GM19240 (cell line): ENCODE measurements around the gene GLUL.
A peak's percentile ranks its signal among the peaks of the same experiment; 100 is the strongest.

ENCODE experiments used
- DNase-seq: peaks from one replicate; pipeline ENCODE4 v3.0.0; 2011; ENCODE audit warnings: low spot score; ENCODE audit not compliant: insufficient read length

Gene GLUL

GRCh38 chr1:182391362-182392049, at the start of gene GLUL:
Gene GLUL (minus strand): TSS chr1:182391790. CDS start chr1:182388737, 3,053 bp downstream.
- peak; percentile 53 for DNase-seq

DNA sequence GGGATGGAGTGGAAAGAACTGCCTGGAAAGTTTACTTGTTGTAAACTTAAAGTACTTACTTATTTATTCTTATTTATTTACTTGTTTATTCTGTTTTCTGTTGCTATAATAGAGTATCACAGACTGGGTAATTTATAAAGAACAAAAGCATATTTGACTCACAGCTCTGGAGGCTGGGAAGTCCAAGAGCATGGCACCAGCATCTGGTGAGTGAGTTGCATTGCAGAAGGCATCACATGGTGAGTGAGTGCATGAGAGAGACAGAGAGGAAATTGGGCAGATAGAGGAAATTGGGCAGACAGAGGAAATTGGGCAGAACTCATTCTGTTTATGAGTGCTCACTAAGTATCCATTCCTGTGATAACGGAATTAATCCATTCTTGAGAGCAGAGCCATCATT, 46.7 kb upstream of the GLUL start:
- no peak for DNase-seq

DNA sequence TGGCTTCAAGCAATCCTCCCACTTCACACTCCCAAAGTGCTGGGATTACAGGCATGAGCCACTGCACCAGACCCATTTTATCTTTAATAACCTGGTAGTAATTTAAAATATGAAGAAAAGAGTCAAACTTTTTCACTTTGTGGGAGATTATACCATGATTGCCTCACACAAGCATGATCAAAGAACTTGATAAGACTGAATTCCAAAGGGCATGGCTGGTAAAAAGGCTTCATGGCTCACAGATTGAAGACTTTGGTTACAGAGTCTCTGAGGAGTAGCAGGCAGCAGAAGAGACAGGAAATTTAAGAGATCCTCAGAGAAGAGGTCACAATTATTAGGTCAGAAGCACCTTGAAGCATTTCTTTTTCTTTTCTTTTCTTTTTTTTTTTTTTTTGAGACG, 42.0 kb upstream of the GLUL start:
- no peak for DNase-seq

GRCh38 chr1:182431278-182431677, 39.7 kb upstream of the GLUL start:
- no peak for DNase-seq

- no peak for DNase-seq
Observed at GRCh38 chr1:182430263-182431068, 38.9 kb upstream of the GLUL start.

DNA sequence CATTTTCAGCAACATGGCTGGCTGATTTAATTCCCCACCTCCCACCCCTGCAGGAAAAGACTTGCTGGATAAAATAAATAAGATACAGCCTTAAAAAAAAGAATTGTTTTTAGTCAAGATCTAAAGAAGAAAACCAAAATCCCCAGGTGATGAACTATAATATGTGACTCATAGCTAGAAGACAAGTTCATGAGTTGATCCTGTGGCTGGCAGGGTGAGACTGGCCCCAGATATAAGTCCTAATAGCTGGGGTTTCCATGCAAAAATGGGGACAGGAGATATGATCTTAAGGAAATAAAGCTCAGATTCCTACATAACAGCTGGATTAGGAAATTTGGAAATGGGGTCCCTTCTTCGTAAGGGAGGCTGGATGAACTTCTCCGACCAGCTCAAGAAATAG, 36.5 kb upstream of the GLUL start:
- DNase-seq, result no peak

DNA sequence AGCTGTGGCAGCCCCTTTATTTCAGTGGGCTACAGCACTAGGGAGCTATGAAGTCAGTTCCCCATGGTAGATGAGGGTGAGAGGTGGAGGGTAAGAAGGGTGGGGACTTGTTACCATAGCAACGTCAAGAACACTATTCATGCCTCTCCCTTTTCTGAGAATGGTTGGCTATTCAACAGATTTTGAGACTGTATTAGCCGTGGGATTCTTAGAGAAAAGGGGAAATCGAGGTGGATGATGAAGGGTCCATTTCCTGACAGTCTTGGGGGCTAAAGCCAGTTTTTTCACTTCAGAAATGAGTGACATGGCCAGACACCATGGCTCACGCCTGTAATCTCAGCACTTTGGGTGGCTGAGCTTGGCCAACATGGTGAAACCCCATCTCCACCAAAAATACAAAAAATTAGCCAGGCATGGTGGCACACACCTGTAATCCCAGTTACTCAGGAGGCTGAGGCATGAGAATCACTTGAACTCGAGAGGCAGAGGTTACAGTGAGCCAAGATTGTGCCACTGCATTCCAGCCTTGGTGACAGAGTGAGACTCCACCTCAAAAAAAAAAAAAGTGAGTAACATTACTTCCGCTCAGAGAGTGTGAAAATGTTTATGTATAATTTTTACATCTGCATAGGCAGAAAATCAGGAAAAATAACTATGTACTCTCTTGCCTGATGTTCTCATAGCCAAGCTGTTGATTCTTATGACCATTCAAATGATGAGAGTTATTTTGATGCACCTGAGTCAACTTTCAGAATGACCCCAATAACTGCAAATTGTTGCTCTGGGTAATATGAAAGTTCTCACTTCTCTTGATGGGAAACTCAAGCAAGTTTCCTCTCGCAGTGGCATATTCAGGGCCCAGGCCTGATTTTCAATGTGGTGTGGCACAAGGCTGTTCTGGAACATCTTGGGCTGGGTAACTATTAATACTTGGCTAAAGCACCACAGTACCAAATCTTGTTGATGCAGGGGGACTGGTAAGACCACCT, 35.1 kb upstream of the GLUL start:
- DNase-seq, result peak; percentile 37

DNA sequence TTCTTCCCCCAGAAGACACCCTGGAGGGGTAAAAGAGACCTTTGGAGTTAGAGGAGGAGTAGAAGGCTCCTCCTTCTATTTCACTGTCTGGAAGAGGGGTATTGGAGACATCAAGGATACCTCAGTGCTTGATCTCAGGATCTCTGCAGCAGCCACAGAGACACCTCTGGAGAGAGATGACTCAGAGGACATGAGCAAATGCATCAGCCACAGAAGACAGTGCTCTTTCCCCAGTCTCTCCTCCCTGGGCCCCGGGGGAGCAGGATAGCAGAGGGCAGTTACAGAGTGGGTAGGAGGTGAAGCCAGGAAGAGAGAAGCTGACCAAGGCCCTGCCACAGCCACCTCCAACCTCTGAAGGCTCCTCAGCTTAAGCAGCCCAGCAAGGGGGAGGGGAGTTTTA, 24.2 kb upstream of the GLUL start:
- no peak for DNase-seq

GRCh38 chr1:182413969-182414368, 22.4 kb upstream of the GLUL start:
- no peak for DNase-seq

DNA sequence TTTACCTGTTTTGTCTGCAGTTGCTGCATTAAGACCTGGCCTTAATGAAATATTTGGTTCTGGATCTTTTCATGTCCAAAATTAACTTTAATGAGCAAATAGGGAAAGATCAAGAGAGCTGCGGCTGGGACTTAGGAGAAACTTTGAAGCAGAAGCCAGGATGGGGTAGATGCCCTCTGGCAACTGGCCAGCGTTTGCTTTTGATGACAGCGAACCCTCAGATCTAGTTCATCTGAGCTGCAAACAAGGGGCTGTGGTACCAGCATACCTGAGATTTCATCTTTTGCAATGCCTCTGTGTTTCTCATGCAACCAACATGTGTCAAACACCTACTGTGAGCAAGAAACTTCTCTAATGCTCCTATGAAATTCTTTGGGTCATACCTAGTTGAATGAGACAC, 21.9 kb upstream of the GLUL start:
- DNase-seq, result no peak

DNA sequence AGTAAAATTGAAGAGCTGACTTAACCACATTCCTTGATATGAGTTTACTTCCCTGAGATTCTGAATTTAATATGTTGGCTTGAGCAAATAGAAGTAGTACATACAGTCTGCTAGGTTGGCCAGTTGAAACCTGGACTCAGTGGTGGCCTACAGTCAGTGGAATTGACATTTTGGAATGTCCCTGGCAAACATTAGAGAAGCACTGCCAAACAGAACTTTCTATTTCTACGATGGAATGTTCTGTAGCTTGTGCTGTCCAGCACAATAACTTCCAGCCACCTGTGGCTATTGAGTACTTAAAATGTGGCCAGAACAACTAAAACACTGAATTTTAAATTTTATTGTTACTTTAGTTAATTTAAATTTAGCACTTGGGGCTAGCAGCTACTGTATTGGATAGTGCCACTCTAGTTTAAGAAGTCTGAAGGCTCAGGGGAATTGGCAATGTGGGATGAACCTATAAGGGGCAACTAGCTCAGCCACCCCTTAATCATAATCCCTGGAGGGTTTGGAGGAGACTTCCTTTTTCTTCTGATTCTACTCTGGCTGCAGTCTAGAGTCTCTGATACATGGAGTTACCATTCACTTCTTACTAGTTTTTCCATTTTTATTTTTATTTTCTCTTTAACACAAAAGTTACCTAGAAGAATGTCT, 19.2 kb upstream of the GLUL start:
- no peak for DNase-seq

DNA sequence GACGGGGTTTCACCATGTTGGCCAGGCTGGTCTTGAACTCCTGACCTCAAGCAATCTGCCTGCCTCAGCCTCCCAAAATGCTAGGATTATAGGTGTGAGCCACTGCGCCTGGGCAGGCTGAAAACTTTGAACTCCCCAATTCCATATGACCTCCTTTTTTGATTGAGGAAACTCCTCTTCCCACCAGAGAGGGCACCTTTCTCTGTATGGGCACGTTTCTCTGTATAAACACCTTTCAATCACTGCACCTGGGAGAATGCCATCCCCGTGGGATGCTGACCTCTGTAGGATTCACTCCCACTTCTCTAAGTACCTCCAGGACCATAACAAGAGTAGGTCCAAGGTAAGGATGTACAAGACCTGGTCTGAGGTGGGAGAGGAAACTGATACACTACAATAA, 18.5 kb upstream of the GLUL start:
- no peak for DNase-seq

GRCh38 chr1:182408435-182409075, 17.0 kb upstream of the GLUL start:
- no peak for DNase-seq

- no peak for DNase-seq
Observed at GRCh38 chr1:182407724-182408123, 16.1 kb upstream of the GLUL start.

GRCh38 chr1:182406012-182406411, 14.4 kb upstream of the GLUL start:
- DNase-seq, result no peak

GRCh38 chr1:182405578-182405977, 14.0 kb upstream of the GLUL start:
- no peak for DNase-seq

DNA sequence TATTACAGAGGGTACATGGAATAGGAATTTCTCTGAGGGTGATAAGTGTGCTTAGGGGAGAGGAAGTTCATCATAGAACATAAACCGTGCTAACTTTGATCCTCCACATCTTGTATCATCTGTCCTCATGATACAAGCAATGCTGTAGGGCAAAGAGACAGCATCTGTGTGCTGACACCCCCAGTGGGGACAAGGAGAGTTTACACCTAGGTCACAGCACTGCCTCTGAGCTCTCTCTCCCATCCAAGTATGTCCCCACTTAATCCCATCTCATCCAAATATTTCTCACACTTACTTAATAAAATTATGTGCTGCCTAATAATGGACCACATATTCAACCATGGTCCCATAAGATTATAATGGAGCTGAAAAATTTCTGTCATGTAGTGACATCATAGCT, 13.2 kb upstream of the GLUL start:
- DNase-seq, result no peak

DNA sequence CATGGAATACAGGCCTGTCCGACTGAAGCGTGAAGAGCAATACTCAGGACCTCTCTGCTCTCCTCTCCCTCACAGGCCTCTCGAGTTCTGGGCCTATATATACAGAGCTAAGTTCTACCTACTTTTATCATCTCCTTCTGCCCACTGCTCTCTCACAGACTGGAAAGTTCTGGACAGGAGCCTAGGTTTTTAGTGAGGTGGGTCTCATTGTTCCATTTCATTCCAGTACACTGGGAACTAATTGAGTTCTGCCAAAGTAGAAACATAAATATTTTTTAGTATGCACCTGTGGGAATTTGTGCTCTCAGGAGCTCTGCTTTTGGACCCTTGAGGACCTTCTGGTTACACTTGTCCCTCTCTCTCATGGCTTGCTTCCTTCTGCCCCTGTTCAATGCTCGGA, 9.0 kb upstream of the GLUL start, which contains the start of gene TEDDM1:
TSS of gene TEDDM1 (minus strand) at position 101 of the 400 bp plus-strand sequence. CDS start 182 bp downstream, outside the sequence.
- no peak for DNase-seq

- DNase-seq, result no peak
Observed at GRCh38 chr1:182397653-182398393, 6.2 kb upstream of the GLUL start.

DNA sequence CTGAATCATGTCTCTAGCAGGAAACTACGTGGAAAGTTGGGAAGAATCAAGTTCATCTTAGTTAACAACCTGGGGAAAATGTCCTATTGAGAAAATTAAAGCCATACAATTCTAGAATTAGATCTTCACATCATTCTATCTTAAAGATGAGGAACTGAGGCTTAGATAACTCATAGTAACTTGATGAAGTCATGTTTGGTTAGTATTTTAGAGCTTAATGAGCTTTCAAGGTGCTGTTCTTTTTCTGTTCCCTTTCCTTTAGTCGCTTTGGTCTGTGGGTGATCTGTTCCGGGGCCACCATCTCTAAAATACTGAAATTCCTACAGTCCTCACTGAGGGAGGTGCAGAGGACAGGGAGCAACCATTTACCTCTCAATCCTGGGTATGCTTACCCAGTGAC, 4.3 kb upstream of the GLUL start:
- DNase-seq, result no peak
